Upper lobe of right lung (tissue), 1 donor: Measurements from ENCODE around the gene RERE. TPM values are rescaled to one million over a fixed set of nuclear protein-coding genes. Genes with fewer than 3 reads are reported as not detected.

ENCODE experiments used
- ATAC-seq: fragments of 200-7000 bp; cut with Tn5 transposase; one replicate; pipeline ENCODE4 v1.9.1; 2020; ENCODE audit warnings: mild to moderate bottlenecking, moderate library complexity
- DNase-seq: peaks from one replicate; pipeline ENCODE4 v3.0.0-alpha.2; 2020
- H3K27ac ChIP-seq: fragments of 200-600 bp; one replicate; pipeline ENCODE4 v1.8.0; 2022
- H3K27me3 ChIP-seq: fragments of 200-600 bp; one replicate; pipeline ENCODE4 v1.8.0; 2022; ENCODE audit warnings: mild to moderate bottlenecking
- H3K36me3 ChIP-seq: fragments of 200-600 bp; one replicate; pipeline ENCODE4 v1.8.0; 2022
- H3K4me1 ChIP-seq: fragments of 200-600 bp; one replicate; pipeline ENCODE4 v1.8.0; 2022
- H3K4me3 ChIP-seq: fragments of 200-600 bp; one replicate; pipeline ENCODE4 v1.8.0; 2022; ENCODE audit warnings: mild to moderate bottlenecking
- H3K9me3 ChIP-seq: fragments of 200-600 bp; one replicate; pipeline ENCODE4 v1.8.0; 2022
- CTCF ChIP-seq: fragments of 200-600 bp; IDR thresholded peaks from one replicate; pipeline ENCODE4 v1.8.0; 2022; ENCODE audit warnings: antibody characterized with exemption
- intact Hi-C: fragments of 100-400 bp; cut with DNase I; formaldehyde crosslinking; loops from one replicate; pipeline ENCODE4 v1.11.0; 2022
- total RNA-seq: library from RNA; stranded (reverse); fragmentation: NEBNext Ultra II Directional; extraction: Animal tissue kit (Norgen Biotek cat#: 25700); gene quantifications from one replicate; pipeline ENCODE4 v1.2.1, GENCODE V29; 2021
- donor health status: DM: no; HTN: yes; CAD: no; lungs with severe emphysema.

The RERE gene
- total RNA-seq, 1 donor from 2014 or later: 99.6 TPM

- no peak for DNase-seq
- intact Hi-C loops: loop anchor here (10.0 kb wide), 1 partner anchor 54 kb away; no protein-coding TSS in a partner anchor
- peaks cover 70% of the 10 kb centered on the region for H3K4me1 ChIP-seq
- TF ChIP-seq CTCF: peak; percentile 48
- no peak overlapping the region for H3K4me3 ChIP-seq
- ATAC-seq: peak; percentile 79
- H3K27me3 ChIP-seq: no peaks in the 10 kb centered on the region
- peaks cover 38% of the 10 kb centered on the region for H3K36me3 ChIP-seq
- H3K9me3 ChIP-seq: no peaks in the 10 kb centered on the region
- H3K27ac ChIP-seq: peak overlapping the region; percentile 82
These were observed 408.3 kb downstream of the RERE start for GRCh38 chr1:8409106-8409505.

GRCh38 chr1:8408151-8408839 is 409.1 kb downstream of the RERE start:
- intact Hi-C loops: loop anchor here (10.0 kb wide), 1 partner anchor 53 kb away; no protein-coding TSS in a partner anchor
- Histone ChIP-seq H3K4me1 (peaks cover 70% of the 10 kb centered on the region), H3K27me3 (no peaks in the 10 kb centered on the region), H3K4me3 (no peak overlapping the region), H3K27ac (peak overlapping the region; percentile 82), H3K36me3 (peaks cover 32% of the 10 kb centered on the region), H3K9me3 (no peaks in the 10 kb centered on the region)
- DNase-seq (no peak), ATAC-seq (peak; percentile 62)
- no peak for TF ChIP-seq CTCF

- Histone ChIP-seq H3K4me3 (no peak overlapping the region), H3K27me3 (no peaks in the 10 kb centered on the region), H3K27ac (peak overlapping the region; percentile 82), H3K4me1 (peaks cover 67% of the 10 kb centered on the region), H3K9me3 (no peaks in the 10 kb centered on the region), H3K36me3 (peaks cover 27% of the 10 kb centered on the region)
- DNase-seq (no peak), ATAC-seq (no peak)
- TF ChIP-seq CTCF: no peak
- intact Hi-C loops: loop anchor here (10.0 kb wide), 1 partner anchor 53 kb away; no protein-coding TSS in a partner anchor
These were observed 409.8 kb downstream of the RERE start for GRCh38 chr1:8407652-8408051.

- no peak overlapping the region for H3K27ac ChIP-seq
- ATAC-seq: no peak
- DNase-seq: no peak
- H3K4me1 ChIP-seq: peaks cover 61% of the 10 kb centered on the region
- peaks cover 27% of the 10 kb centered on the region for H3K36me3 ChIP-seq
- no peak overlapping the region for H3K4me3 ChIP-seq
- no peaks in the 10 kb centered on the region for H3K9me3 ChIP-seq
- TF ChIP-seq CTCF: no peak
- intact Hi-C loops: loop anchor here (10.0 kb wide), 1 partner anchor 52 kb away; no protein-coding TSS in a partner anchor
- H3K27me3 ChIP-seq: no peaks in the 10 kb centered on the region
These were observed 410.5 kb downstream of the RERE start for GRCh38 chr1:8406960-8407359.

GRCh38 chr1:8406011-8406410 is 411.4 kb downstream of the RERE start:
- no peak overlapping the region for H3K27ac ChIP-seq

More at GRCh38 chr1:8406011-8406410, 411.4 kb downstream of the RERE start:
- TF ChIP-seq CTCF: no peak
- H3K4me3 ChIP-seq: no peak overlapping the region
- intact Hi-C loops: loop anchor here (10.0 kb wide), 1 partner anchor 51 kb away; no protein-coding TSS in a partner anchor
- peaks cover 22% of the 10 kb centered on the region for H3K36me3 ChIP-seq
- H3K4me1 ChIP-seq: peaks cover 51% of the 10 kb centered on the region
- H3K9me3 ChIP-seq: no peaks in the 10 kb centered on the region
- H3K27me3 ChIP-seq: no peaks in the 10 kb centered on the region
- no peak for DNase-seq
- no peak for ATAC-seq
